ENCODE results near the gene WDR90.

WDR90 gene

DNA sequence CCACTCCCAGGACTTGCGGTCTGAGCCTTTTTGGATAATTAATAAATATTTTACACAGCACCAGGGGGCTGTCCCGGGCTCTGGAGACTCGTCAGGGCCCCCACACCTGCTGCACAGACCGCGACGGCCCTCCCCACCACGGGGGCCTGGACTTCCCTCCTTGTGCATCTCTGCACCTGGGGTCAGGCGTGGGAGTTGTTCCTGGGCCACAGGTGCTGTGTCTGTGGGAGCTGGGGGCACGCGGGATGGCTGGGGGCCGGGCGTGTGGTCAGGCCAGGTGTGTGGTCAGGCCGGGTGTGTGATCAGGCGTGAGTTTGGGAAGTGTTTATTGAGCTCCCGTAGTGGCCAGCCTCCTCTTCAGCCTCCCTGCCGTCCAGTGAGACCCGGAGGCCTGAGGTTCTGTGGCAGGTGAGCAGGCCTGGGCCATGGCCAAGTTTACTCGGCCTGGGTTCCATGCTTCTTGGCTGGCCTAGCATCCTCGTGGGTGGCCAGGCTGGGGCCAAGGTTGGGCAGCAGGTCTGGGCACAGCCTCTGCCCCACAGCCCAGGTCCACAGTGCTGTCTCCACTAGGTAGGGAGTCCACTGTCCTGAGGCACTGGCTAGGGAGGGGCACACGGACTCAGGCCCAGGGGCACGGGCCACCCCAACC lies 29.2 kb downstream of the WDR90 start:
- Histone ChIP-seq H3K36me3 (ENCODE audit: control insufficient read depth, insufficient read depth, low read length) (peaks cover 15% of the 10 kb centered on the region), H3K27me3 (ENCODE audit: control insufficient read depth, insufficient read depth, low read length) (peaks cover 6% of the 10 kb centered on the region), H3K4me3 (ENCODE audit: low read length) (no peak overlapping the region), H3K4me1 (ENCODE audit: control insufficient read depth, insufficient read depth, low read length) (peaks cover 61% of the 10 kb centered on the region), H3K9ac (ENCODE audit: low read length) (no peak overlapping the region), H3K9me3 (ENCODE audit: control insufficient read depth, low read length) (no peaks in the 10 kb centered on the region)

DNA sequence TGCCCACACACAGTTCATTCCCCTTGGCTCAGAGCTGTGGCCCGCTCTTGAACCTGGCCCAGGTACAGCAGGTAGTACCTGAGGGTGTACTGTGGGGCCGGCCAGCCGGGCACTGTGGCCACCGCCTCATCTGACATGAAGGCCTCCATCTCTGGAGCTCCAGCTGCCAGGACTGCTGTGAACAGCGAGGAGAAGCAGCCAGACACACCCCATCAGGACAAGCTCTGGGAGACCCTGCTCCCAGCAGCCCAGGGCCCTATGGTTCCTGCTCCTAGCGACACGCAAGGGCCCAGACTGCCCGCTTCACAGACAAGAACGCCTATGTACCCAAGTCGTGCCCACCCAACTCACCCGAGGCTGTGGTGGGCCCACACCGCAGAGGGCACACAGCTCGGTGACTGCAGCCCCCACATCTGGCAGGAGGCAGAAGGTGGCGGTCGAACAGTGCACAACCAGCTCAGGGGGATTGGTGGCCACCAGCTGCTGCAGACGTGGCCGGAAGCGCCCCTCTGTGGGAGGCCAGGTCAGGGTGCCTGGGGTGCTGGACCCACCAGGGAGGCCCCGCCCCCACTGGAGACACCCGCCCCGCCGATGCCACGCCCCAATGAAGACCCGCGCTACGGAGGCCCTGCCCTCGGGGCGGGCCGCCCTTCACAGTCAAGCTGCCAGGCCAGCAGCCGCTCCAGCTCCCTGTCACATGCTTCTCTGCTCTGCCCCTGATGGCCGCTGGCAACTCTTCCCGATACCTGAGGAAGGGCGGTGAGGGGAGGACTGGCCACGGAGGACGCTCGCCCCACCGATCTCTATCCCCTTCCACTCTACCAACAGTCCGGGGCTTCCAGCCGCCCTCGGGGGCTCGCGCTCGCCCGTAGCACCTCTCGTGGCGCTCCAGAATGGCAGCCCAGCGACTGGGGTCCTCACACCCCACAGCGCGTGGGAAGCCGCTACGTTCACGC lies 30.0 kb downstream of the WDR90 start:
- H3K36me3 ChIP-seq (ENCODE audit: control insufficient read depth, insufficient read depth, low read length), result peaks cover 15% of the 10 kb centered on the region
- peak overlapping the region; percentile 37 for H3K9ac ChIP-seq (ENCODE audit: low read length)
- peaks cover 6% of the 10 kb centered on the region for H3K27me3 ChIP-seq (ENCODE audit: control insufficient read depth, insufficient read depth, low read length)
- H3K4me3 ChIP-seq (ENCODE audit: low read length), result no peak overlapping the region
- H3K9me3 ChIP-seq (ENCODE audit: control insufficient read depth, low read length), result no peaks in the 10 kb centered on the region
- H3K4me1 ChIP-seq (ENCODE audit: control insufficient read depth, insufficient read depth, low read length), result peaks cover 63% of the 10 kb centered on the region

DNA sequence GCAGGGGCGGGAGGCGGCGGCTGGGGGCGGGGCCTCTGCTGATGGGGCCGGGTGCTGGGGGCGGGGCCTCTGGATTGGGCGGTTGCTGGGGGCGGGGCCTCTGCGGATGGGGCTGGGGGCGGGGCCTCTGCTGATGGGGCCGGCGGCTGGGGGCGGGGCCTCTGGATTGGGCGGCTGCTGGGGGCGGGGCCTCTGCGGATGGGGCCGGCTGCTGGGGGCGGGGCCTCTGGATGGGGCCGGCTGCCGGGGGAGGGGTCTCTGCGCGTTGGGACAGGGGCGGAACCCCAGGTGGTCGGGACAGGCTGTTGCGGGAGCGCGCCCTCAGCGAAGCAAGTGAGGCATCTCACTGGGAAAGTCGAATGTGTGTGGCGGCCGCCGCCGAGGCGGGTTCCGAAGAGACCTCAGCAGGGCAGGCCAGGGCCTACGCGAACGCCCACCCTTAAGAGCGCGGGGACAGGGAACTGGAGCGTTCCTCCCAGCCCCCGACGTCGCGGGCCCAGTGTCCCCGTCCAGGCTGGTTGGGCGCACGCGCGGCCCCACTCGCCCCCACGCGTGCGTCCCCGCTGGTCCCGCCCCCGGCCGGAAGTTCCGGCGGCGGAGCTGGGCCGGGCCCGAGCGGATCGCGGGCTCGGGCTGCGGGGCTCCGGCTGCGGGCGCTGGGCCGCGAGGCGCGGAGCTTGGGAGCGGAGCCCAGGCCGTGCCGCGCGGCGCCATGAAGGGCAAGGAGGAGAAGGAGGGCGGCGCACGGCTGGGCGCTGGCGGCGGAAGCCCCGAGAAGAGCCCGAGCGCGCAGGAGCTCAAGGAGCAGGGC lies 30.9 kb downstream of the WDR90 start, which contains the start of gene STUB1:
TSS of gene STUB1 (plus strand) at position 597 of the 811 bp plus-strand sequence. CDS start at position 713, 116 bp downstream.
- H3K36me3 ChIP-seq (ENCODE audit: control insufficient read depth, insufficient read depth, low read length), result peaks cover 15% of the 10 kb centered on the region
- H3K9ac ChIP-seq (ENCODE audit: low read length), result peak within 1 kb of the TSS; percentile 76
- peak within 1 kb of the TSS; percentile 41 for H3K4me3 ChIP-seq (ENCODE audit: low read length)
- H3K27me3 ChIP-seq (ENCODE audit: control insufficient read depth, insufficient read depth, low read length), result peaks cover 2% of the 10 kb centered on the region
- H3K9me3 ChIP-seq (ENCODE audit: control insufficient read depth, low read length), result no peaks in the 10 kb centered on the region
- H3K4me1 ChIP-seq (ENCODE audit: control insufficient read depth, insufficient read depth, low read length), result peaks cover 56% of the 10 kb centered on the region

DNA sequence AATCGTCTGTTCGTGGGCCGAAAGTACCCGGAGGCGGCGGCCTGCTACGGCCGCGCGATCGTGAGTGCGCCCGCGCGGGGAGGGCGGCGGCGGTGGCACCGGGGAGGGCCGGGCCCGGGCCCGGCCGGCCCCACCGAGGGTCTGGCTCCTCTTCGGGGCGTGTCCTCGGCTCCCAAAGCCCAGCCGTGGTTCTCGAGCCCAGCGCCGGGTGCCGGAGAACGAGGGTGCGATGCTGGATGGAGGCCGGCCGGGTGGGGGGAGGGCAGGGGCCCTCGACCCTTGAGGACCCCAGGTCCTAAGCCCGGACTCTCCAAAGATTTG lies 31.4 kb downstream of the WDR90 start:
- Histone ChIP-seq H3K4me3 (ENCODE audit: low read length) (peak overlapping the region; percentile 41), H3K9me3 (ENCODE audit: control insufficient read depth, low read length) (no peaks in the 10 kb centered on the region), H3K36me3 (ENCODE audit: control insufficient read depth, insufficient read depth, low read length) (peaks cover 15% of the 10 kb centered on the region), H3K9ac (ENCODE audit: low read length) (peak overlapping the region; percentile 76), H3K27me3 (ENCODE audit: control insufficient read depth, insufficient read depth, low read length) (no peaks in the 10 kb centered on the region), H3K4me1 (ENCODE audit: control insufficient read depth, insufficient read depth, low read length) (peaks cover 52% of the 10 kb centered on the region)

DNA sequence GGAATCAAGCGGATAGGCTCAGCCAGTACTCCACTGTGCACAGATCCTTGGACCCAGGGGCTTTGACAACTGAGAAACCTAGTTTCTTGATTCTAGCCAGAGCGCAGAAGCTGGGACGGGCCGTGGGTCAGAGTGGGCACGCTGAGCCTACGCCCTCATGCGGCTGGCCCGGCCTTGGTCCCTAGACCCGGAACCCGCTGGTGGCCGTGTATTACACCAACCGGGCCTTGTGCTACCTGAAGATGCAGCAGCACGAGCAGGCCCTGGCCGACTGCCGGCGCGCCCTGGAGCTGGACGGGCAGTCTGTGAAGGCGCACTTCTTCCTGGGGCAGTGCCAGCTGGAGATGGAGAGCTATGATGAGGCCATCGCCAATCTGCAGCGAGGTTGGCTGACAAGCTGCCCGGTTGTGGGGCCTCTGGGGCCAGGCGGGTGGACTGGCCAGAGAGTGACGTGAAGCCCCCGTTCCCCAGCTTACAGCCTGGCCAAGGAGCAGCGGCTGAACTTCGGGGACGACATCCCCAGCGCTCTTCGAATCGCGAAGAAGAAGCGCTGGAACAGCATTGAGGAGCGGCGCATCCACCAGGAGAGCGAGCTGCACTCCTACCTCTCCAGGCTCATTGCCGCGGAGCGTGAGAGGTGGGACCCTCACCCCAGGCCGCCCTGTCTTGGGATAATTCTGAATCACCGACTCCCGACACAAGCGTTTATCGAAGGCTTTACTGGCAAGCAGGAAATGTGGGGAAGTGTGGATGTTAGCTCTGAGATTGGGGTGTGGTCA lies 32.0 kb downstream of the WDR90 start:
- Histone ChIP-seq H3K4me3 (ENCODE audit: low read length) (peak overlapping the region; percentile 41), H3K9me3 (ENCODE audit: control insufficient read depth, low read length) (no peaks in the 10 kb centered on the region), H3K4me1 (ENCODE audit: control insufficient read depth, insufficient read depth, low read length) (peaks cover 52% of the 10 kb centered on the region), H3K9ac (ENCODE audit: low read length) (peak overlapping the region; percentile 76), H3K27me3 (ENCODE audit: control insufficient read depth, insufficient read depth, low read length) (no peaks in the 10 kb centered on the region), H3K36me3 (ENCODE audit: control insufficient read depth, insufficient read depth, low read length) (peaks cover 15% of the 10 kb centered on the region)

DNA sequence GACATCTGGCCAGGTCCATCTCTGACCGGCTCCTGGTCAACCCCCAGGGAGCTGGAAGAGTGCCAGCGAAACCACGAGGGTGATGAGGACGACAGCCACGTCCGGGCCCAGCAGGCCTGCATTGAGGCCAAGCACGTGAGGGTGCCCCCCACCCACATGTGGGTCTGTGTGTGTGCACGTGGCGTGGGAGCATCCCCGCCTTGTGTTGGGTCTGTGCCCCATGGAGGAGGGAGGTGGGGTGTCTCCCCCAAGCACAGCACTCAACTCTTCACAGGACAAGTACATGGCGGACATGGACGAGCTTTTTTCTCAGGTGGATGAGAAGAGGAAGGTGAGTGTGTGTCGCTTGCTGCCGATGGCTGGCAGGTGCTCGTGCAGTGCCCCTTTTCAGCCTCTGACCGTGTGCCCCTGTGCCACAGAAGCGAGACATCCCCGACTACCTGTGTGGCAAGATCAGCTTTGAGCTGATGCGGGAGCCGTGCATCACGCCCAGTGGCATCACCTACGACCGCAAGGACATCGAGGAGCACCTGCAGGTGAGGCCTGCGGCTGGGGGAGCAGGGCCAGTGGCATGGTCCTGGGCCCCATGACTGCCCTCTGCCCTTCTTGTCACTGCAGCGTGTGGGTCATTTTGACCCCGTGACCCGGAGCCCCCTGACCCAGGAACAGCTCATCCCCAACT lies 32.7 kb downstream of the WDR90 start:
- Histone ChIP-seq H3K27me3 (ENCODE audit: control insufficient read depth, insufficient read depth, low read length) (no peaks in the 10 kb centered on the region), H3K4me1 (ENCODE audit: control insufficient read depth, insufficient read depth, low read length) (peaks cover 48% of the 10 kb centered on the region), H3K36me3 (ENCODE audit: control insufficient read depth, insufficient read depth, low read length) (peaks cover 15% of the 10 kb centered on the region), H3K4me3 (ENCODE audit: low read length) (no peak overlapping the region), H3K9ac (ENCODE audit: low read length) (no peak overlapping the region), H3K9me3 (ENCODE audit: control insufficient read depth, low read length) (no peaks in the 10 kb centered on the region)

- Histone ChIP-seq H3K4me1 (ENCODE audit: control insufficient read depth, insufficient read depth, low read length) (peaks cover 40% of the 10 kb centered on the region), H3K27me3 (ENCODE audit: control insufficient read depth, insufficient read depth, low read length) (no peaks in the 10 kb centered on the region), H3K36me3 (ENCODE audit: control insufficient read depth, insufficient read depth, low read length) (peaks cover 15% of the 10 kb centered on the region), H3K9me3 (ENCODE audit: control insufficient read depth, low read length) (no peaks in the 10 kb centered on the region), H3K9ac (ENCODE audit: low read length) (peak overlapping the region; percentile 61), H3K4me3 (ENCODE audit: low read length) (no peak overlapping the region)
Measured at GRCh38 chr16:682493-683395, 33.6 kb downstream of the WDR90 start.

GRCh38 chr16:683396-684070 lies 34.4 kb downstream of the WDR90 start:
- Histone ChIP-seq H3K9me3 (ENCODE audit: control insufficient read depth, low read length) (no peaks in the 10 kb centered on the region), H3K36me3 (ENCODE audit: control insufficient read depth, insufficient read depth, low read length) (peaks cover 15% of the 10 kb centered on the region), H3K9ac (ENCODE audit: low read length) (peak overlapping the region; percentile 61), H3K4me1 (ENCODE audit: control insufficient read depth, insufficient read depth, low read length) (peaks cover 40% of the 10 kb centered on the region), H3K27me3 (ENCODE audit: control insufficient read depth, insufficient read depth, low read length) (no peaks in the 10 kb centered on the region), H3K4me3 (ENCODE audit: low read length) (peak overlapping the region; percentile 19)

- H3K36me3 ChIP-seq (ENCODE audit: control insufficient read depth, insufficient read depth, low read length), result peaks cover 15% of the 10 kb centered on the region
- peak within 1 kb of the TSS; percentile 61 for H3K9ac ChIP-seq (ENCODE audit: low read length)
- H3K27me3 ChIP-seq (ENCODE audit: control insufficient read depth, insufficient read depth, low read length), result no peaks in the 10 kb centered on the region
- H3K4me1 ChIP-seq (ENCODE audit: control insufficient read depth, insufficient read depth, low read length), result peaks cover 41% of the 10 kb centered on the region
- H3K9me3 ChIP-seq (ENCODE audit: control insufficient read depth, low read length), result no peaks in the 10 kb centered on the region
- H3K4me3 ChIP-seq (ENCODE audit: low read length), result peak within 1 kb of the TSS; percentile 19
Measured at GRCh38 chr16:684071-684794, 35.1 kb downstream of the WDR90 start, which contains the start of gene JMJD8. TSS of gene JMJD8 (minus strand) at chr16:684334. CDS start at chr16:684319, 15 bp downstream.

All from mucosa of stomach (tissue), 1 donor.